A172 (cell line): ENCODE results near the gene SORCS2. TPM values are rescaled to one million over a fixed set of nuclear protein-coding genes. Genes with fewer than 3 reads are reported as not detected.
A peak's percentile ranks its signal among the peaks of the same experiment; 100 is the strongest.

Experiments used
- DNase-seq: peaks from one replicate; pipeline ENCODE4 v3.0.0-alpha.2; 2015; ENCODE audit warnings: low spot score
- total RNA-seq: library from RNA; depleted of rRNA; stranded (reverse); fragments of >200 nt; shearing (Covaris generic); gene quantifications from 2 replicates; pipeline ENCODE4 v1.2.3, GENCODE V29; 2014; rRNA removed

Gene SORCS2
- total RNA-seq: 0.78 and 1.1 TPM in 2 replicates

- peak; percentile 27 for DNase-seq
Observed at GRCh38 chr4:7192252-7193029, at the start of gene SORCS2. Gene SORCS2 (plus strand): TSS chr4:7192538.

GRCh38 chr4:7144374-7145290 is 47.7 kb upstream of the SORCS2 start:
- no peak for DNase-seq

- no peak for DNase-seq
Observed at GRCh38 chr4:7145291-7145934, 46.9 kb upstream of the SORCS2 start.

- no peak for DNase-seq
Observed at GRCh38 chr4:7146059-7146785, 46.1 kb upstream of the SORCS2 start.

GRCh38 chr4:7146786-7147115 is 45.6 kb upstream of the SORCS2 start:
- no peak for DNase-seq

GRCh38 chr4:7147261-7147660 is 45.1 kb upstream of the SORCS2 start:
- DNase-seq: no peak

GRCh38 chr4:7147661-7148310 is 44.6 kb upstream of the SORCS2 start:
- DNase-seq: no peak

- DNase-seq: no peak
Observed at GRCh38 chr4:7148337-7148736, 44.0 kb upstream of the SORCS2 start.

GRCh38 chr4:7150036-7150635 is 42.2 kb upstream of the SORCS2 start:
- DNase-seq: no peak

- no peak for DNase-seq
Observed at GRCh38 chr4:7151668-7152227, 40.6 kb upstream of the SORCS2 start.

- DNase-seq: no peak
Observed at GRCh38 chr4:7153711-7154110, 38.6 kb upstream of the SORCS2 start.

GRCh38 chr4:7154351-7154981 is 37.9 kb upstream of the SORCS2 start:
- DNase-seq: no peak

- peak; percentile 8 for DNase-seq
Observed at GRCh38 chr4:7155590-7156071, 36.7 kb upstream of the SORCS2 start.

- DNase-seq: no peak
Observed at GRCh38 chr4:7156328-7156727, 36.0 kb upstream of the SORCS2 start.

GRCh38 chr4:7156761-7157488 is 35.4 kb upstream of the SORCS2 start:
- DNase-seq: no peak

- no peak for DNase-seq
Observed at GRCh38 chr4:7157666-7158065, 34.7 kb upstream of the SORCS2 start.

GRCh38 chr4:7158081-7158750 is 34.1 kb upstream of the SORCS2 start:
- no peak for DNase-seq

- no peak for DNase-seq
Observed at GRCh38 chr4:7158991-7159390, 33.3 kb upstream of the SORCS2 start.

GRCh38 chr4:7159923-7160322 is 32.4 kb upstream of the SORCS2 start:
- no peak for DNase-seq
